Upper lobe of left lung (tissue), 6 donors: Measurements from ENCODE around the gene GEMIN5. TPM values are rescaled to one million over a fixed set of nuclear protein-coding genes. Genes with fewer than 3 reads are reported as not detected.
"Not testable (repeated sequence)": the region's sequence is repeated elsewhere in the genome, so short reads cannot be mapped to it uniquely, and the experiment has no call there.

Experiments
- ATAC-seq, 2 donors: fragments of 200-7000 bp; cut with Tn5 transposase; one replicate each; pipeline ENCODE4 v1.9.1; 2022; ENCODE audit warnings: mild to moderate bottlenecking in 2 of 2, moderate library complexity in 2 of 2; ENCODE audit not compliant: low FRiP score in 2 of 2
- DNase-seq, 2 donors: peaks; one replicate each; pipeline ENCODE4 v3.0.0-alpha.2; 2019 to 2020
- H3K27ac ChIP-seq, 4 donors: fragments of 200-600 bp; sonication (generic); one replicate each; pipeline ENCODE4 v1.5.1; 2016 to 2019
- H3K27me3 ChIP-seq, 4 donors: fragments of 200-600 bp; sonication (generic); one replicate each; pipeline ENCODE4 v1.5.1; 2017 to 2019
- H3K36me3 ChIP-seq, 4 donors: fragments of 200-600 bp; sonication (generic); one replicate each; pipeline ENCODE4 v1.5.1; 2016 to 2019
- H3K4me1 ChIP-seq, 4 donors: fragments of 200-600 bp; sonication (generic); one replicate each; pipeline ENCODE4 v1.5.1; 2018 to 2019
- H3K4me3 ChIP-seq, 4 donors: fragments of 200-600 bp; sonication (generic); one replicate each; pipeline ENCODE4 v1.5.1; 2017 to 2019; ENCODE audit warnings: mild to moderate bottlenecking in 2 of 4, moderate library complexity in 1 of 4
- H3K9me3 ChIP-seq, 4 donors: fragments of 200-600 bp; sonication (generic); one replicate each; pipeline ENCODE4 v1.5.1; 2018 to 2019
- EP300 ChIP-seq, 4 donors: sonication (generic); formaldehyde crosslinking; IDR thresholded peaks; one replicate each; pipeline ENCODE4 v1.5.1; 2017; ENCODE audit warnings: antibody characterized with exemption in 4 of 4, control low read depth in 2 of 4
- POLR2A ChIP-seq, 4 donors: fragments of 450-650 bp; IDR thresholded peaks; one replicate each; pipeline ENCODE4 v1.5.1; 2016 to 2017; ENCODE audit warnings: antibody characterized with exemption in 4 of 4, mild to moderate bottlenecking in 2 of 4
- POLR2AphosphoS5 ChIP-seq, 2 donors: sonication (generic); formaldehyde crosslinking; IDR thresholded peaks; one replicate each; pipeline ENCODE4 v1.5.1; 2017; ENCODE audit warnings: antibody characterized with exemption in 2 of 2
- WGBS, 2 donors: methylation state at CpG; one replicate each; pipeline ENCODE4 v1.1.5; 2017 to 2018; 5-methylcytosine and 5-hydroxymethylcytosine counted together
- total RNA-seq, 6 donors: library from RNA; depleted of rRNA in 4 of 6; stranded (reverse); fragments of >200 nt in 4 of 6; gene quantifications; one replicate each; pipeline versions ENCODE4 v1.1.0 to v1.2.1, GENCODE V29; 2016 to 2021
- TF ChIP-seq, protein P1 (sequence below), 6 experiments: fragments of 450-650 bp in 4 of 6; fragments of 200-600 bp in 2 of 6; sonication (generic) in 2 of 6; IDR thresholded peaks; one replicate each; pipeline ENCODE4 v1.5.1; 2016 to 2019; ENCODE audit warnings: antibody characterized with exemption in 6 of 6
- donor health status: DM: no; HTN: no; CAD: no; lungs with moderate emphysema.
- donor health status: DM: no; HTN: yes; CAD: no; lungs with severe emphysema.

The GEMIN5 gene
- total RNA-seq = 10 to 100 TPM in 5 of 6 donors, 1 to 10 TPM in 1; 6.5 to 15.6 (median 14.9) TPM

DNA sequence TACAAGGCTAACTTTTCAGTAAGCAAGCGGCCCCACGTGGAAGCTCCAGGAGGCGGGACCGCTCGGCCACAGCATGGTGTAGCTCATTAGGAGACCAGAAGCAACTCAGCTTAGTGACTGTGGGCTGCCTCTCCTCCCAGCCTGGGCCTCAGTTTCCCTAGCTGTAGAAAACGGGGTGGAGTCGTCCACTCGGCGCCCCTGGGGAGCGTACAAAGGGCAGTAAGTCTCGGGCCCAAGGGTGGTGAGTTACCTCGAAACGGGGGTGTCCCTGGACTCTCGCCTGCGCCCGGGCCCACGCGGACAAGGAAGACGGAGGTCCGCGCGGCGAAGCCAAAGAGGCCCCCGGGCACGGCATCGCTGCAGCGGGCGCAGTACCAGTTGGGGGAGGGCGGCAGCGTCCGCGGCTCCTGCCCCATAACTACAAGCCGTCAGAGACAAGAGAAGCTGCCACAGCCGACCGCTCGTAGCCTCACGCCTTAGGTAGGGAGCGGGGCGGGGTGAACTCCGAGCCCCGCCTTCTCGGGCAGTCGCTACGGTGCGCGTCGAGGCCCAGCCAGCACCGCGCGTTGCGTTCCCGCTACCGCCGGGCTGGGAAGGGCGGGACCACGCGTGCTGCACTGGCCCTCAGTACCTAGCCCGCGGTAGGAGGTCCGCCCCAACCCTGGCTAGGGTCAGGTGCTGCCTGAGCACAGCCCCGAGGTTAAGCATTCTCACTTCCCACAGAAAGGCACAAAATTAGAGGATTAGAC, at the start of gene GEMIN5:
Gene GEMIN5, minus strand, starts transcription at position 494 of the 749 bp plus-strand sequence. Its CDS starts 78 bp downstream, at position 416.
- DNase-seq (peak; percentile 87 to 97), ATAC-seq (peak; percentile 97 to 98)
- Histone ChIP-seq H3K4me1 (peaks cover 25 to 39% (median 30%) of the 10 kb centered on the region in 4 donors), H3K9me3 (no peaks in the 10 kb centered on the region), H3K4me3 (peak within 1 kb of the TSS; percentile 66 to 93 (median 74)), H3K27me3 (no peaks in the 10 kb centered on the region), H3K36me3 (peaks cover 0 to 17% (median 0%) of the 10 kb centered on the region in 4 donors), H3K27ac (peak within 1 kb of the TSS; percentile 43 to 84 (median 80))
- TF ChIP-seq, protein P1, sequence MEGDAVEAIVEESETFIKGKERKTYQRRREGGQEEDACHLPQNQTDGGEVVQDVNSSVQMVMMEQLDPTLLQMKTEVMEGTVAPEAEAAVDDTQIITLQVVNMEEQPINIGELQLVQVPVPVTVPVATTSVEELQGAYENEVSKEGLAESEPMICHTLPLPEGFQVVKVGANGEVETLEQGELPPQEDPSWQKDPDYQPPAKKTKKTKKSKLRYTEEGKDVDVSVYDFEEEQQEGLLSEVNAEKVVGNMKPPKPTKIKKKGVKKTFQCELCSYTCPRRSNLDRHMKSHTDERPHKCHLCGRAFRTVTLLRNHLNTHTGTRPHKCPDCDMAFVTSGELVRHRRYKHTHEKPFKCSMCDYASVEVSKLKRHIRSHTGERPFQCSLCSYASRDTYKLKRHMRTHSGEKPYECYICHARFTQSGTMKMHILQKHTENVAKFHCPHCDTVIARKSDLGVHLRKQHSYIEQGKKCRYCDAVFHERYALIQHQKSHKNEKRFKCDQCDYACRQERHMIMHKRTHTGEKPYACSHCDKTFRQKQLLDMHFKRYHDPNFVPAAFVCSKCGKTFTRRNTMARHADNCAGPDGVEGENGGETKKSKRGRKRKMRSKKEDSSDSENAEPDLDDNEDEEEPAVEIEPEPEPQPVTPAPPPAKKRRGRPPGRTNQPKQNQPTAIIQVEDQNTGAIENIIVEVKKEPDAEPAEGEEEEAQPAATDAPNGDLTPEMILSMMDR (IDR thresholded peaks at IDR 0.05) = no peak
- peak in 1 of 4 donors; percentile 22 for TF ChIP-seq EP300 (IDR thresholded peaks at IDR 0.05)
- TF ChIP-seq POLR2A (IDR thresholded peaks at IDR 0.05) = peak in 1 of 4 donors; percentile 66
- TF ChIP-seq POLR2AphosphoS5 (IDR thresholded peaks at IDR 0.05) = peak; percentile 64 to 85
- 1% methylated on average over 17 to 22 of the region's 61 CpGs for WGBS, 2 donors

DNA sequence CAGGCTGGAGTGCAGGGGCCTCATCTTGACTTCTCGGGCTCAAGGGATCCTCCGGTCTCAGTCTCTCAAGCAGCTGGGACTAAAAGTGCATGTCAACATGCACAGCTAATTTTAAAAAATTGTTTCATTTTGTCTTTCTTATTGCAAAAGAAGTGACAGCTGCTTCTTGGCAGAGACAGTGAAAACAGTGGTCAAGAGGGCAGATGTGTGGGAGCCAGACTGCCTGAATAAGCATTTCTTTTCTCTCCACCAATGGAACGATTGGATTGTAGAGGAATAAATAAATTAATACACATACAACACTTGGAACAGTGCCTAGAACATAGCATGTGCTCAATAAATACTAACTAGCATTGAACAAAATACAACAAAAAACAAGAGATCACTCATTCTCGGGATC, 48.1 kb upstream of the GEMIN5 start:
- H3K27me3 ChIP-seq = no peaks in the 10 kb centered on the region
- DNase-seq = no peak
- ATAC-seq = no peak
- no peaks in the 10 kb centered on the region for H3K36me3 ChIP-seq
- no peak for TF ChIP-seq EP300 (IDR thresholded peaks at IDR 0.05)
- TF ChIP-seq, protein P1 (IDR thresholded peaks at IDR 0.05) = no peak
- TF ChIP-seq POLR2A (IDR thresholded peaks at IDR 0.05) = no peak
- TF ChIP-seq POLR2AphosphoS5 (IDR thresholded peaks at IDR 0.05) = no peak
- H3K9me3 ChIP-seq = no peaks in the 10 kb centered on the region
- 69 to 72% methylated on average over 4 of the region's 4 CpGs for WGBS, 2 donors
- no peaks in the 10 kb centered on the region for H3K4me1 ChIP-seq
- H3K4me3 ChIP-seq = no peak overlapping the region
- H3K27ac ChIP-seq = no peak overlapping the region

DNA sequence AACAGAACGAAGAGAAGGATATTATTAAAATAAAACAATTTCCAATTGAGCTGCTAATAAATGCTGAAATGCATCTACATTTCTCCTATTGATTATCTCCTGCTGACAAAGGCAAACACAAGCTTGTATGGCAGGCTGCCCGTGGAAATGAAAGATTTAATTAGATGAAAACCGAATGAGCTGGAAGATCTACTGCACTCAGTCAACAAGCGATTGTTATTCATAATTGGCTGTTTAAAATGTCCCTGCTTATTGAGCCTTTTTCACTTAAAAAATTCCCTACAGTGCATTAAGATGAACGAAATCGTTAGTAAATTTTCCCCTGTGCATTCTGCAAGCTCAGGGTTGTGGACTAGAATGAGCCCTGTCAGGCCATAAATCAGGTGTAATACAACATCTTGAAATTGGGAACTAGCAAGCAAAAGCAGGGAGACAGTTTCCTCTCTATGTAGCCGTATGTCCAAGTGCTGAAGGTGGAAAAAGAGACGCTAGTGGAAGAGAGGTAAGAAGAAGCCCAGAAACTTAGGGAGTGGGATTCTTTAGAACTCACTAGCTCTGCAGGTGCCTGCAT, 47.0 kb upstream of the GEMIN5 start:
- H3K27me3 ChIP-seq = no peaks in the 10 kb centered on the region
- TF ChIP-seq, protein P1 (IDR thresholded peaks at IDR 0.05) = no peak
- TF ChIP-seq POLR2AphosphoS5 (IDR thresholded peaks at IDR 0.05) (no peak), POLR2A (IDR thresholded peaks at IDR 0.05) (no peak), EP300 (IDR thresholded peaks at IDR 0.05) (no peak)
- ATAC-seq (no peak), DNase-seq (no peak)
- H3K9me3 ChIP-seq = no peaks in the 10 kb centered on the region
- H3K4me1 ChIP-seq = no peaks in the 10 kb centered on the region
- H3K36me3 ChIP-seq = no peaks in the 10 kb centered on the region
- WGBS, 2 donors = 70 to 77% methylated on average over 8 of the region's 8 CpGs
- no peak overlapping the region for H3K4me3 ChIP-seq
- no peak overlapping the region for H3K27ac ChIP-seq

DNA sequence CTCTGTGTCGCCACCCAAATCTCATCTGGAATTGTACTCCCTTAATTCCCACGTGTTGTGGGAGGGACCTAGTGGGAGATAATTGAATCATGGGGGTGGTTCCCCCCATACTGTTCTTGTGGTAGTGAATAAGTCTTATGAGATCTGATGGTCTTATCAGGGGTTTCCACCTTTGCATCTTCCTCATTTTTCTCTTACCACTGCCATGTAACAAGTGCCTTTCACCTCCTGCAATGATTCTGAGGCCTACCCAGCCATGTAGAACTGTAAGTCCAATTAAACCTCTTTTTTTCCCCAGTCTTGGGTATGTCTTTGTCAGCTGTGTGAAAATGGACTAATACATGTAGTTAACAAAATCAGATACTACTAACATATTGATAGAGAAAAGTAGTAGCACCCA, 40.3 kb upstream of the GEMIN5 start:
- H3K27ac ChIP-seq, H3K4me3 ChIP-seq, H3K27me3 ChIP-seq, H3K36me3 ChIP-seq, H3K9me3 ChIP-seq, ATAC-seq, H3K4me1 ChIP-seq, DNase-seq: not testable (repeated sequence)
- 83 to 86% methylated on average over 2 of the region's 2 CpGs for WGBS, 2 donors

- H3K4me3 ChIP-seq = no peak overlapping the region
- no peaks in the 10 kb centered on the region for H3K4me1 ChIP-seq
- no peak overlapping the region for H3K27ac ChIP-seq
- H3K9me3 ChIP-seq = no peaks in the 10 kb centered on the region
- DNase-seq = no peak
- TF ChIP-seq EP300 (IDR thresholded peaks at IDR 0.05) (no peak), POLR2AphosphoS5 (IDR thresholded peaks at IDR 0.05) (no peak), POLR2A (IDR thresholded peaks at IDR 0.05) (no peak)
- TF ChIP-seq, protein P1 (IDR thresholded peaks at IDR 0.05) = no peak
- H3K36me3 ChIP-seq = peaks cover 0 to 4% (median 0%) of the 10 kb centered on the region in 4 donors
- H3K27me3 ChIP-seq = no peaks in the 10 kb centered on the region
- WGBS, 2 donors = 56 to 68% methylated on average over 1 of the region's 1 CpG
- no peak for ATAC-seq
These were observed 39.4 kb upstream of the GEMIN5 start for GRCh38 chr5:154977409-154977808.

- not testable (repeated sequence) for H3K27ac ChIP-seq, H3K9me3 ChIP-seq, H3K4me3 ChIP-seq, H3K27me3 ChIP-seq, H3K4me1 ChIP-seq, ATAC-seq, H3K36me3 ChIP-seq, DNase-seq
- 94% methylated on average over 9 of the region's 9 CpGs for WGBS, 2 donors
These were observed 38.1 kb upstream of the GEMIN5 start for GRCh38 chr5:154976082-154976481.
